ENCODE measurements around the gene WDPCP.

DNA sequence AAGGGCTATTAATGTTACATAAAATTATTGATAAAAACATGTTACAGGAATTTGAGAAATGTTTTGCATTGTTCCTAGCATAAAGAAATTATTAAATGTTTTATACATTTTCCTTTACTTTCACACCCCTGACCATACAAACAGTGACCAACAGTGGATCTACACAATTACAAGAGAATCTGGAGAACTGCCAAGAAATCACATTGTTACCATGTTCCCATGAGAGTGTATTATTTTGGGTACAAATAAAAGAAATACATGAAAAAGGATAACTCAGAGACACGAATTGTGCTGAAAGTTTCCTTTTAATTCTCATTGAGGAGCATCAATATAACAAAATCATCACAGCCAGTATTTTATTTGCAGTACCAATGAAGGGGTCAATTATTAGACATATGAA lies 150.1 kb downstream of the WDPCP start:
- TF ChIP-seq POLR2A (IDR thresholded peaks at IDR 0.05; ENCODE audit: low read depth, low read length) (no peak), POLR2AphosphoS5 (IDR thresholded peaks at IDR 0.05; ENCODE audit: low read depth, low read length) (no peak)
